Measurements from ENCODE around the gene NUDT17. TPM values are rescaled to one million over a fixed set of nuclear protein-coding genes. Genes with fewer than 3 reads are reported as not detected.

Gene NUDT17
- total RNA-seq, 1 donor from 2014 or later: 2.8 TPM

GRCh38 chr1:145846201-145846612 lies 777 bp downstream of the NUDT17 start:
- intact Hi-C loops (cut with micrococcal nuclease): loop anchor here (1.0 kb wide), 1 partner anchor 161 kb away; no protein-coding TSS in a partner anchor

- intact Hi-C loops (cut with micrococcal nuclease): no loop called here
These were observed 2.4 kb downstream of the NUDT17 start for GRCh38 chr1:145847827-145848226.

GRCh38 chr1:145849356-145850160 lies 4.1 kb downstream of the NUDT17 start:
- intact Hi-C loops (cut with micrococcal nuclease): no loop called here

GRCh38 chr1:145855426-145855948 lies 10.1 kb downstream of the NUDT17 start:
- intact Hi-C loops (cut with micrococcal nuclease): loop anchor here (5.0 kb wide), 1 partner anchor 122 kb away; no protein-coding TSS in a partner anchor

GRCh38 chr1:145857170-145857569 lies 11.7 kb downstream of the NUDT17 start:
- intact Hi-C loops (cut with micrococcal nuclease): loop anchor here (5.0 kb wide), 1 partner anchor 120 kb away; no protein-coding TSS in a partner anchor

GRCh38 chr1:145858238-145858900 lies 12.9 kb downstream of the NUDT17 start:
- intact Hi-C loops (cut with micrococcal nuclease): loop anchor here (2.0 to 5.0 kb wide), 3 partner anchors 68 to 119 kb away; partner anchors contain the start of genes ANKRD34A, POLR3GL and RBM8A

GRCh38 chr1:145858901-145859490 lies 13.6 kb downstream of the NUDT17 start, which contains the start of gene PIAS3:
Gene PIAS3, minus strand, starts transcription at chr1:145859081. Its CDS starts 91 bp downstream, at chr1:145858990.
- intact Hi-C loops (cut with micrococcal nuclease): loop anchor here (1.0 to 5.0 kb wide), 7 partner anchors 26 to 176 kb away; partner anchors contain the start of genes ANKRD34A, ANKRD35, LIX1L and PEX11B

- intact Hi-C loops (cut with micrococcal nuclease): loop anchor here (1.0 to 5.0 kb wide), 7 partner anchors 26 to 176 kb away; partner anchors contain the start of genes ANKRD34A, ANKRD35, LIX1L and PEX11B
These were observed 14.1 kb downstream of the NUDT17 start for GRCh38 chr1:145859491-145860023.

GRCh38 chr1:145863282-145864018 lies 18.0 kb downstream of the NUDT17 start:
- intact Hi-C loops (cut with micrococcal nuclease): no loop called here

- intact Hi-C loops (cut with micrococcal nuclease): no loop called here
These were observed 22.8 kb downstream of the NUDT17 start for GRCh38 chr1:145868232-145868631.

- intact Hi-C loops (cut with micrococcal nuclease): no loop called here
These were observed 26.8 kb downstream of the NUDT17 start for GRCh38 chr1:145871994-145872924.

GRCh38 chr1:145874646-145875045 lies 29.2 kb downstream of the NUDT17 start:
- intact Hi-C loops (cut with micrococcal nuclease): no loop called here

- intact Hi-C loops (cut with micrococcal nuclease): no loop called here
These were observed 32.6 kb downstream of the NUDT17 start for GRCh38 chr1:145877923-145878486.

GRCh38 chr1:145878724-145879123 lies 33.3 kb downstream of the NUDT17 start:
- intact Hi-C loops (cut with micrococcal nuclease): no loop called here

GRCh38 chr1:145879775-145880174 lies 34.3 kb downstream of the NUDT17 start:
- intact Hi-C loops (cut with micrococcal nuclease): no loop called here

- intact Hi-C loops (cut with micrococcal nuclease): loop anchor here (1.0 to 2.0 kb wide), 5 partner anchors 11 to 74 kb away; partner anchors contain the start of genes LIX1L, NUDT17, PEX11B and PIAS3
These were observed 39.2 kb downstream of the NUDT17 start for GRCh38 chr1:145884675-145885074.

- intact Hi-C loops (cut with micrococcal nuclease): loop anchor here (1.0 to 2.0 kb wide), 5 partner anchors 13 to 73 kb away; partner anchors contain the start of genes LIX1L, NUDT17, PEX11B and PIAS3
These were observed 40.4 kb downstream of the NUDT17 start, which contains the start of gene ANKRD35 for GRCh38 chr1:145885738-145886287. Gene ANKRD35, minus strand, starts transcription at chr1:145885866. Its CDS starts 108 bp downstream, at chr1:145885758.

GRCh38 chr1:145886390-145886789 lies 41.0 kb downstream of the NUDT17 start:
- intact Hi-C loops (cut with micrococcal nuclease): no loop called here
